Coronary artery (tissue), 2 donors: ENCODE measurements around the gene BMPR1A.

ENCODE experiments used
- DNase-seq: peaks from one replicate; pipeline ENCODE4 v3.0.0-alpha.2; 2017; ENCODE audit warnings: low spot score
- H3K27ac ChIP-seq, 2 donors: fragments of 200-600 bp; sonication (generic); one replicate each; pipeline ENCODE4 v1.5.1; 2016 to 2019
- H3K4me3 ChIP-seq: fragments of 200-600 bp; sonication (generic); 2 replicates; pipeline ENCODE4 v1.5.1; 2016; ENCODE audit warnings: mild to moderate bottlenecking, moderate library complexity
- CTCF ChIP-seq: fragments of 200-600 bp; sonication (generic); IDR thresholded peaks from one replicate; pipeline ENCODE4 v1.5.1; 2019; ENCODE audit warnings: antibody characterized with exemption

Gene BMPR1A

GRCh38 chr10:86756511-86757112 is at the start of gene BMPR1A:
BMPR1A (plus strand) TSS chr10:86756619; CDS start chr10:86876019, 119,400 bp downstream.
- TF ChIP-seq CTCF, result no peak
- H3K27ac ChIP-seq, result peak within 1 kb of the TSS; percentile 90 to 97
- peak; percentile 81 for DNase-seq
- H3K4me3 ChIP-seq, result peak within 1 kb of the TSS; percentile 95

GRCh38 chr10:86706977-86707376 is 49.4 kb upstream of the BMPR1A start:
- no peak for TF ChIP-seq CTCF
- H3K27ac ChIP-seq, result no peak overlapping the region
- no peak overlapping the region for H3K4me3 ChIP-seq
- no peak for DNase-seq

- Histone ChIP-seq H3K27ac (peak overlapping the region in 1 of 2 donors; percentile 49), H3K4me3 (no peak overlapping the region)
- no peak for TF ChIP-seq CTCF
- DNase-seq, result no peak
These were observed 48.9 kb upstream of the BMPR1A start for GRCh38 chr10:86707505-86707904.

GRCh38 chr10:86708068-86708782 is 48.2 kb upstream of the BMPR1A start:
- DNase-seq, result peak; percentile 72
- Histone ChIP-seq H3K27ac (peak overlapping the region in 1 of 2 donors; percentile 24), H3K4me3 (no peak overlapping the region)
- no peak for TF ChIP-seq CTCF

- Histone ChIP-seq H3K27ac (peak overlapping the region in 1 of 2 donors; percentile 24), H3K4me3 (no peak overlapping the region)
- DNase-seq, result no peak
- no peak for TF ChIP-seq CTCF
These were observed 47.5 kb upstream of the BMPR1A start for GRCh38 chr10:86708783-86709380.

- Histone ChIP-seq H3K27ac (no peak overlapping the region), H3K4me3 (no peak overlapping the region)
- no peak for TF ChIP-seq CTCF
- peak; percentile 70 for DNase-seq
These were observed 46.8 kb upstream of the BMPR1A start for GRCh38 chr10:86709396-86710185.
